Activated CD8-positive, alpha-beta T cell treated with anti-CD3 and anti-CD28 coated beads for 36 hours (primary cell): ENCODE results near the gene GOSR2. TPM values are rescaled to one million over a fixed set of nuclear protein-coding genes. Genes with fewer than 3 reads are reported as not detected.

Experiments
- ATAC-seq: fragments of 200-7000 bp; cut with Tn5 transposase; one replicate; pipeline ENCODE4 v1.10.0; 2021; ENCODE audit warnings: mild to moderate bottlenecking, moderate library complexity
- CTCF ChIA-PET: fragments of 350-600 bp; sonication (Branson Sonifier 250); formaldehyde crosslinking; loops from one replicate; lab custom pipeline; 2021; ENCODE audit warnings: antibody characterized with exemption; lab: Charles Lee
- POLR2A ChIA-PET: fragments of 350-600 bp; sonication (Branson Sonifier 250); formaldehyde crosslinking; loops from one replicate; lab custom pipeline; 2021; ENCODE audit warnings: antibody characterized with exemption; lab: Charles Lee
- DNase-seq: peaks from one replicate; pipeline ENCODE4 v3.0.0-alpha.2; 2020
- H3K27ac Mint-ChIP-seq: one replicate; pipeline ENCODE4 v1.8.0; 2021; ENCODE audit warnings: mild to moderate bottlenecking, mixed read lengths
- H3K27me3 Mint-ChIP-seq: one replicate; pipeline ENCODE4 v1.8.0; 2021; ENCODE audit warnings: mixed read lengths
- H3K36me3 Mint-ChIP-seq: one replicate; pipeline ENCODE4 v1.8.0; 2021; ENCODE audit warnings: low read depth, mixed read lengths
- H3K4me1 Mint-ChIP-seq: one replicate; pipeline ENCODE4 v1.8.0; 2021; ENCODE audit warnings: low read depth, mixed read lengths
- H3K4me3 Mint-ChIP-seq: one replicate; pipeline ENCODE4 v1.8.0; 2021; ENCODE audit warnings: mild to moderate bottlenecking, moderate library complexity, mixed read lengths
- H3K9me3 Mint-ChIP-seq: one replicate; pipeline ENCODE4 v1.8.0; 2021; ENCODE audit warnings: mixed read lengths
- intact Hi-C: fragments of 100-400 bp; cut with micrococcal nuclease; formaldehyde crosslinking; loops from one replicate; pipeline ENCODE4 v1.10.0; 2022
- microRNA-seq: library from miRNA; unstranded; fragments of <30 nt; microRNA quantifications from one replicate; pipeline ENCODE4 v1.2.0, GENCODE V29; 2022; ENCODE audit warnings: borderline microRNAs expressed, borderline replicate concordance
- total RNA-seq, 2 experiments: library from RNA; stranded (reverse); gene quantifications; one replicate each; pipeline ENCODE4 v1.2.3, GENCODE V29; 2021
- TF ChIP-seq, protein P1 (sequence below): fragments of 200-600 bp; IDR thresholded peaks from one replicate; pipeline ENCODE4 v1.8.0; 2022; ENCODE audit warnings: antibody characterized with exemption, mild to moderate bottlenecking

GOSR2 gene
- total RNA-seq, 2 experiments from 2014 or later = 44.8 to 50.0 TPM

DNA sequence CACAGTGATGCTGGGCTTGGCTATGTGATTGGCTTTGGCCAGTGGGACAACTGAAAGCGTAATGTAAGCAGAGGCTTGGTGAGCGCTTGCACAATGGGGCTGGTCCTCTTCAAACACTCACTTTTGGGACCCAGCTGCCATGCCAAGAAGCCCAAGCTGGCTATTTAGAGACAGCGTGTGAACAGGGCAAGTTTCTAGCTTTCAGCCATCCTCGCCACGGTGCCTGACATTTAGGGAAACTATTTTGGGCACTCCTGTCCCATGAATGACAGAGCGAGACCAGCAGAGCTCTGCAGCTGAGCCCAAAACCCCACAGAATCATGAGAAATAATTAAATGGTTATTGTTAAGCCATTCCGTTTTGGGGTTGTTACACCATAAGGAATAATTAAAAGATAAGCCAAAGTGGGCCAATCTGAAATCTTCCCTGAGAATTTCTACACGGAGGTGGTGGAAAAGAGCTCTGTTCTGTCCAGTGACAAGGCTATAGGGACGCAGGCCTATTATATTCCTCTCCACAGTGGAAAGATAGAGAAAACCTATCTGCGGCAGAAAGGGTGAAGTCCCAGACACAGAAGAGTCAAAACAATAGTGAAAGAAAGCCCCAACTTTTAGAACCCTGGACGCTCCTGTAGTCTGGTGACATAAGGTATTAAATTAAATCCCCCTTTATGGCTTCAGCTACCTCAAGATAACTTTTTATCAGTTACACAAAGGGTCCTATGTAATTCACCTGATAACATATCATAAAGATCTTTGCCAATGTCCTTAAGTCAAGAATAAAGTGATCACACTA is 66.9 kb downstream of the GOSR2 start:
- ChIA-PET CTCF (interaction anchor here (1.1 kb wide), 1 partner anchor 10 kb away, joined by 3 read pairs; no protein-coding TSS in a partner anchor), POLR2A (no interaction called here)
- no peak overlapping the region for H3K4me3 Mint-ChIP-seq
- TF ChIP-seq, protein P1, sequence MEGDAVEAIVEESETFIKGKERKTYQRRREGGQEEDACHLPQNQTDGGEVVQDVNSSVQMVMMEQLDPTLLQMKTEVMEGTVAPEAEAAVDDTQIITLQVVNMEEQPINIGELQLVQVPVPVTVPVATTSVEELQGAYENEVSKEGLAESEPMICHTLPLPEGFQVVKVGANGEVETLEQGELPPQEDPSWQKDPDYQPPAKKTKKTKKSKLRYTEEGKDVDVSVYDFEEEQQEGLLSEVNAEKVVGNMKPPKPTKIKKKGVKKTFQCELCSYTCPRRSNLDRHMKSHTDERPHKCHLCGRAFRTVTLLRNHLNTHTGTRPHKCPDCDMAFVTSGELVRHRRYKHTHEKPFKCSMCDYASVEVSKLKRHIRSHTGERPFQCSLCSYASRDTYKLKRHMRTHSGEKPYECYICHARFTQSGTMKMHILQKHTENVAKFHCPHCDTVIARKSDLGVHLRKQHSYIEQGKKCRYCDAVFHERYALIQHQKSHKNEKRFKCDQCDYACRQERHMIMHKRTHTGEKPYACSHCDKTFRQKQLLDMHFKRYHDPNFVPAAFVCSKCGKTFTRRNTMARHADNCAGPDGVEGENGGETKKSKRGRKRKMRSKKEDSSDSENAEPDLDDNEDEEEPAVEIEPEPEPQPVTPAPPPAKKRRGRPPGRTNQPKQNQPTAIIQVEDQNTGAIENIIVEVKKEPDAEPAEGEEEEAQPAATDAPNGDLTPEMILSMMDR = no peak
- no peaks in the 10 kb centered on the region for H3K4me1 Mint-ChIP-seq
- no peaks in the 10 kb centered on the region for H3K36me3 Mint-ChIP-seq
- ATAC-seq (no peak), DNase-seq (no peak)
- no peak overlapping the region for H3K27ac Mint-ChIP-seq
- H3K27me3 Mint-ChIP-seq = no peaks in the 10 kb centered on the region
- intact Hi-C loops = no loop called here
- no peaks in the 10 kb centered on the region for H3K9me3 Mint-ChIP-seq

DNA sequence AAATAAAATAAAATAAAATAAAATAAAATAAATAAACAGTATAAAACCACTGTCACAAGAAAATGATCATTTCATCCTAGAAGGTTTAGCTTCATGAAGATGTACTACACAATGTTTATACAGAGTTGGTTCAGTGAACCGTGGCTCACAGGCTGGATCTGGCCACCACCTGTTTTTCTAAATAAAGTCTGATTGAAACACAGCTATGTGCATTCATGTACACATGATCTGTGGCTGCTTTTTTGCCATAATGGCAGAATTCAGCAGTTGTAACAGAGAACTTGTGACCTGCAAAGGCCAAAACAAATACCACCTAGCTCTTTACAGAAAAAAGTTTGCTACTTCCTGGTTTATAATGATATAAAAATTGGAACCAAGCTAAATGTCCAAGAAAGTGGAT is 68.7 kb downstream of the GOSR2 start:
- DNase-seq (no peak), ATAC-seq (no peak)
- intact Hi-C loops = no loop called here
- TF ChIP-seq, protein P1 = no peak
- Mint-ChIP-seq H3K4me3 (no peak overlapping the region), H3K4me1 (no peaks in the 10 kb centered on the region), H3K27ac (no peak overlapping the region), H3K27me3 (no peaks in the 10 kb centered on the region), H3K9me3 (no peaks in the 10 kb centered on the region), H3K36me3 (no peaks in the 10 kb centered on the region)
- CTCF ChIA-PET = interaction anchor here (2.4 kb wide), 1 partner anchor 49 kb away, joined by 11 read pairs; no protein-coding TSS in a partner anchor
- POLR2A ChIA-PET = interaction anchor here (1.4 kb wide), 1 partner anchor 9 kb away, joined by 3 read pairs; no protein-coding TSS in a partner anchor

Small RNA genes within 50 kb of the gene (microRNA-seq; reads per million reads assigned to microRNA genes)
- gene MIR5089 = not detected

Other genes starting within 250 kb of the GOSR2 start
- gene WNT3, start 104.5 kb upstream of the GOSR2 start, total RNA-seq = under 1 TPM in 1 of 2 experiments, not detected in 1; 0.09 TPM
- not detected for gene WNT9B, start 71.6 kb upstream of the GOSR2 start, total RNA-seq
- not detected for gene RPRML, start 56.1 kb downstream of the GOSR2 start, total RNA-seq